ENCODE data around the gene CFAP73.
A peak's percentile ranks its signal among the peaks of the same experiment; 100 is the strongest.

CFAP73 gene

DNA sequence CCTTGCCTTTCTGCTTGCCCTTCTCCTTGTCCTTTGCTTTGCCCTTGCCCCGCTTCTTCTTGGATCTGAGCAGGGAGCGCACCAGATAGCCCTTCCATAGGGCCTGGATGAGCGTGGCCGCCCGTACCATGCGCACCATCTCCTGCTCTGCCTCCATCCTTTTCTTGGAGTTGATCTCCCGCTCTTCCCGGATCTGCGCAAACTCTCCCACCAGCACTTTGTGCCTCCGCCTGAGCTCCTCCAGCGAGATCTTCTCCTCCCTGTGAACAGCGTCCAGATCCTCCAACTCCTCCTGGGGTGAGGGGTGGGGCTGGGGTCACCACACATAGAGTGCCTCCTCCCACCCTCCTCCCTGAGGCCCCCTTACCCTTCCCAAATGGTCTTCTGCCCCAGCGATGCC is 46.1 kb downstream of the CFAP73 start:
- no peak for DNase-seq (ENCODE audit: extremely low read depth, low read depth)
- TF ChIP-seq, protein P1, sequence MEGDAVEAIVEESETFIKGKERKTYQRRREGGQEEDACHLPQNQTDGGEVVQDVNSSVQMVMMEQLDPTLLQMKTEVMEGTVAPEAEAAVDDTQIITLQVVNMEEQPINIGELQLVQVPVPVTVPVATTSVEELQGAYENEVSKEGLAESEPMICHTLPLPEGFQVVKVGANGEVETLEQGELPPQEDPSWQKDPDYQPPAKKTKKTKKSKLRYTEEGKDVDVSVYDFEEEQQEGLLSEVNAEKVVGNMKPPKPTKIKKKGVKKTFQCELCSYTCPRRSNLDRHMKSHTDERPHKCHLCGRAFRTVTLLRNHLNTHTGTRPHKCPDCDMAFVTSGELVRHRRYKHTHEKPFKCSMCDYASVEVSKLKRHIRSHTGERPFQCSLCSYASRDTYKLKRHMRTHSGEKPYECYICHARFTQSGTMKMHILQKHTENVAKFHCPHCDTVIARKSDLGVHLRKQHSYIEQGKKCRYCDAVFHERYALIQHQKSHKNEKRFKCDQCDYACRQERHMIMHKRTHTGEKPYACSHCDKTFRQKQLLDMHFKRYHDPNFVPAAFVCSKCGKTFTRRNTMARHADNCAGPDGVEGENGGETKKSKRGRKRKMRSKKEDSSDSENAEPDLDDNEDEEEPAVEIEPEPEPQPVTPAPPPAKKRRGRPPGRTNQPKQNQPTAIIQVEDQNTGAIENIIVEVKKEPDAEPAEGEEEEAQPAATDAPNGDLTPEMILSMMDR (IDR thresholded peaks at IDR 0.05; ENCODE audit: low read depth, low read length), result no peak

DNA sequence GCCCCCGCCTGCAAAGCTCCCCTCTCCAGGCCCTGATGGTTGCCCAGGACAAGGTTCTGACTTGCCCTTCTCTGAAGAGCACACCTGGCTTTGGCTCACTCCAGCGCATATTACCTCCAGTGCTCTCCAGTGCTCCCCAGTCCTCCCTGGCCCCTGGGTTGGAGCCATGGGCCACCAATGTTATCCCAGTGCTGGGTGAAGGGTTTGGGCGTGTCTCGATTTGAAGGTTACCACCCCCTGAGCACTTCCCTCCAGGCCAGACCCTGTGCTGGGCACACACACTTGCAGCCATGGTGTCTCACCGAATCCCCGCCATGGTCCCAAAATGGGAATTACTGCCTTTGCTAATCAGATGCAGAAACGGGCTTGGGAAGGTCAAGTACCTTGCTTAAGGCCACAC is 47.1 kb downstream of the CFAP73 start:
- DNase-seq (ENCODE audit: extremely low read depth, low read depth), result no peak
- TF ChIP-seq, protein P1 (IDR thresholded peaks at IDR 0.05; ENCODE audit: low read depth, low read length), result no peak

DNA sequence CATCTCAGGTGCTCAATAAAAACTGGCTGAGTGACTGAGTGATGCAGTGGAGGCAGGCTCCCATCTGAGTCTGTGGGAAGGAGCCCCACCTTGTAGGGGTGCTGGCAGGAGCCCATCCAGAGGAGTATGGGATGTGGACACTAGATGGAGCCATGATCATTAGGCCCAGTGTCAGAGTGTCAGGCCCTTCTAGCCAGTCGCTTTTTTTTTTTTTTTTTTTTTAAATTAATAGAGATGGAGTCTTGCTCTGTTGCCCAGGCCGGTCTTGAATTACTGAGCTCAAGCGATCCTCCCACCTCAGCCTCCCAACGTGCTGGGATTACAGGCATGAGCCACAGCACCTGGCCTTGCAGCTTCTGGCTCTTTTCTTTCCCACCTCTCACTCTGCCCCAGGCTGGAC is 47.5 kb downstream of the CFAP73 start:
- TF ChIP-seq, protein P1 (IDR thresholded peaks at IDR 0.05; ENCODE audit: low read depth, low read length), result peak; percentile 77
- peak; percentile 53 for DNase-seq (ENCODE audit: extremely low read depth, low read depth)

DNA sequence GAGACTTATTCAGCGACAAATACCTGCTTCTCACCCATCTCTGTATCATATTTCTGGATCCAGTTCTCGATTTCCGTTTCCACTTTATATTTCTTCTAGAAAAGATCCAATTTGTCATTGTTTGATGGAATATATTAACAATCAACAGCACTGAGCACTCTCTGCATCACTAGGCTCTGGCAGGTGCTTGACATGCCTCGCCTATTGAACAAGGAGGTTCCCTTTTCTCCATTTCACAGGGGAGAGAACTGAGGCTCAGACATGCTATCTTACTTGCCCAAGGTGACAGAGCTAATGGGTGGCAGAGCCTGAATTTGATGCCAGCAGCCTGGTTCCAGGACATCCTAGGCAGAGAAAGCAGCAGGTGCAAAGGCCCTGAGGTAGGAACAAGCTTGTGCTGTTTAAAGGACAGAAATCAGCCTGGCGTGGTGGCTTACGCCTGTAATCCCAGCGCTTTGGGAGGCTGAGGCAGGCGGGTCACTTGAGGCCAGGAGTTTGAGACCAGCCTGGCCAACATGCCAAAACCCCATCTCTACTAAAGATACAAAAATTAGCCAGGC is 48.1 kb downstream of the CFAP73 start:
- no peak for DNase-seq (ENCODE audit: extremely low read depth, low read depth)
- TF ChIP-seq, protein P1 (IDR thresholded peaks at IDR 0.05; ENCODE audit: low read depth, low read length), result no peak

DNA sequence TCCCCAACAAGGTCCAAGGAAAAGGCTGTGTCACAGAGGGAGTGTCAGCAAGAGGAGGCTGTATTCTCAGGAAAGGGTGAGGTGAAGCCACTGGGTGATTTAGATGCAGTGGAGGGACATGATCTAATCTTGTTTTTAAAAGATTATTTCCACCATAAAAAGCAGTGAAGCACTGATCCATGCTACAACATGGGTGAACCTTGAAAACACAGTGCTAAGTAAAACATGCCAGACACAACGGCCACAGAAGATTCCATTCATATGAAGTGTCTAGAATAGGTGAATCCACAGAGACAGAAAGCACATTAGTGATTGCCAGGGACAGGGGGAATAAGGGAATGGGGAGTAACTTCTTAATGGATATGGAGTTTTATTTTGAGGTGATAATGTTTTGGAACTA is 48.8 kb downstream of the CFAP73 start:
- TF ChIP-seq, protein P1 (IDR thresholded peaks at IDR 0.05; ENCODE audit: low read depth, low read length), result no peak
- DNase-seq (ENCODE audit: extremely low read depth, low read depth), result no peak

DNA sequence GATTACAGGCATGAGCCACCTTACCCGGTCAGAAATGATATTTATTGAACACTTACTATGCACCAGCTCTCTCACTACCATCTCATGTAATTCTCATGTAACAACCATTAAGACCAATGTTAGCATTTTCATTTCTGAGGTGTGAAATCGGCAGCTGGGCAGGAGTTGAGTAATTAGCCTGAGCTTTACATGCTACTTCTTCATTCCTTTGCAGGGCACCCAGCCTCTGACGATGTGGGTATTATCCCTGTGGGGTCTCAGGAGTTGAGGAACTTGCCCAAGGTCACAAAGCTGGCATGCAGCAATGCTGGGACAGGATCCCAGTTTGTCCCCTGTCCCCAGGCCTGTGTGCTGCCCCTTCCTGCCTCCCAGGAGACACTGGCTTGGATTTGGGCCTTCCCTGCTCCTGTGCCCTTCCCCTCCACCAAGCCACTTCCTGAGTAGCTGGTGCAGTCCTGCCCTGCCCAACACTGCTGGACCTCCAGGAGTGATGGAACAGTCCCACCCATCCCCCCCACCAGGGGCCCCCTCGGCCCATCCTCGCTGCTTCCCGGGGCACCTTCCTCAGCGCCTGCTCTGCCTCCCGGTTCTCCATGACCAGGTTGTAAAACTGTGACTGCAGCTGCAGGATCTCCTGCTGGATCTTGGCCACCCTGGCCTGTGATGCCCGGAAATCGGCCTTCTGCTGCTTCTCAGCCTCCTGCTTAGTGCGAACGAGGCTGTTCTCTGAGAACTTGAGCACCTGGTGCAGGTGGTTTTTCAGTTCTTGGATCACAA is 50.7 kb downstream of the CFAP73 start:
- no peak for DNase-seq (ENCODE audit: extremely low read depth, low read depth)
- TF ChIP-seq, protein P1 (IDR thresholded peaks at IDR 0.05; ENCODE audit: low read depth, low read length), result no peak
